Measurements from ENCODE around the gene PXDC1. TPM values are rescaled to one million over a fixed set of nuclear protein-coding genes. Genes with fewer than 3 reads are reported as not detected.

Gene PXDC1
- total RNA-seq, 1 donor, result 39.4 TPM

DNA sequence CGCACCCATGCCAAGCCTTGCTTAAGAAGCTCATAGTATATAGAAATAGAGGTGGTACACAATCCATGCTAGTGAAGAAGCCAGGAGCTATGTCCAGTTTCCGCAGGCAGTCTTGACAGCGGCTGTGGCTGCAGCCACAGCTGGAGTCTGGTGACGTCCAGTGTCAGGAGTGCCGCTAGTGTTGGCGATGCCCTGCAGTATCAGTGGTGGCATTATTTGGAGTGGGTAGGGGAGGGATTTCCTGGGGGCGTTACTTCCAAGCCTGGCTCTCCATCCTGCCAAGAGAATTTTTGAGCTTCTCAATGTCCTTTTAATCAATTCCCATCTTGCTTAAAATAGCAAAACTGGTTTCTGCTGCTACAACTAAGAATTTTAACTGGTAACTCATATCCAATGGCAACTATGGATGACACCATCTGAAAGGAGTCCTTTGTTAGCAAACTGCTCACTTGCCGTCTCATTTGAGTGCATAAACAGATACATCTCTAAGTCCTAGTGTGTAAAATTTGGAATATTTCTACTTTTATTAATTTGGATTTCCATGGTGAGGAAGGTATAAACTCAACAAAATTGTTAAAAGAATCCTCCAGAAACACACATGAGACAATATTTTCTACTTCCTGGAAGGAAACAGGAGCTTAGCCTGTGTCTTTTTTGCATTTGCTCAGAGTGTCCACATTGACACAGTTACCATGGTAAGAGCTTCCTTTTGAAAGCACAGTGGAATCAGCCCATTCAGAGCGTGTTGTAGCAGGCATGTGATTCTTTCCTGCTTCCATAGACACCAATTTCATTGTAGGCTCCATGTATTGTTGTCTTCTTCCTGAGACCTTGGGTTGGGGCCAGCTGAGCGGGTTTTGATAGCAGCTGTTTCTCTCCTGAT lies 44.6 kb upstream of the PXDC1 start:
- DNase-seq (ENCODE audit: low read depth), result no peak
- H3K4me3 ChIP-seq (ENCODE audit: low read depth, low read length), result no peak overlapping the region
- TF ChIP-seq, protein P1, sequence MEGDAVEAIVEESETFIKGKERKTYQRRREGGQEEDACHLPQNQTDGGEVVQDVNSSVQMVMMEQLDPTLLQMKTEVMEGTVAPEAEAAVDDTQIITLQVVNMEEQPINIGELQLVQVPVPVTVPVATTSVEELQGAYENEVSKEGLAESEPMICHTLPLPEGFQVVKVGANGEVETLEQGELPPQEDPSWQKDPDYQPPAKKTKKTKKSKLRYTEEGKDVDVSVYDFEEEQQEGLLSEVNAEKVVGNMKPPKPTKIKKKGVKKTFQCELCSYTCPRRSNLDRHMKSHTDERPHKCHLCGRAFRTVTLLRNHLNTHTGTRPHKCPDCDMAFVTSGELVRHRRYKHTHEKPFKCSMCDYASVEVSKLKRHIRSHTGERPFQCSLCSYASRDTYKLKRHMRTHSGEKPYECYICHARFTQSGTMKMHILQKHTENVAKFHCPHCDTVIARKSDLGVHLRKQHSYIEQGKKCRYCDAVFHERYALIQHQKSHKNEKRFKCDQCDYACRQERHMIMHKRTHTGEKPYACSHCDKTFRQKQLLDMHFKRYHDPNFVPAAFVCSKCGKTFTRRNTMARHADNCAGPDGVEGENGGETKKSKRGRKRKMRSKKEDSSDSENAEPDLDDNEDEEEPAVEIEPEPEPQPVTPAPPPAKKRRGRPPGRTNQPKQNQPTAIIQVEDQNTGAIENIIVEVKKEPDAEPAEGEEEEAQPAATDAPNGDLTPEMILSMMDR (IDR thresholded peaks at IDR 0.05; ENCODE audit: insufficient read depth, low read length), result no peak

DNA sequence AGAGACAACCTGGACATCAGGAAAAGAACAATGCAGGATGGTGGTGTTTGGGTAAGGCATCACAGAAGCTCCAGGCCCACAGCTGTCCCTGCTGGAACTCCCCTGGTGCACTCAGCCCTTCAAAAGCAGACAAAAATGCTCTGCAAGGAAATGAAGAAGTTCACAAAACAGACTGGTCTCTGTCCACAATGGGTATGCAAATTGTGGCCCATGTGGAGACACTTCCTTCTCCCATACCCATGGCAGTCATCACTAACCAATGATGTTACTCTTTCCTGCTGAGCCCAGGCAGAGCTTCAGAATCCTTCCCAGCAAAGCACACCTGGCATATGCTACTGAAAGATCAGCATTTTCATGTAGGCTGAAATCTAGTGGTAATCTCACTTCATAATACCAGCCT lies 42.6 kb upstream of the PXDC1 start:
- no peak for DNase-seq (ENCODE audit: low read depth)
- no peak overlapping the region for H3K4me3 ChIP-seq (ENCODE audit: low read depth, low read length)
- TF ChIP-seq, protein P1 (IDR thresholded peaks at IDR 0.05; ENCODE audit: insufficient read depth, low read length), result no peak

DNA sequence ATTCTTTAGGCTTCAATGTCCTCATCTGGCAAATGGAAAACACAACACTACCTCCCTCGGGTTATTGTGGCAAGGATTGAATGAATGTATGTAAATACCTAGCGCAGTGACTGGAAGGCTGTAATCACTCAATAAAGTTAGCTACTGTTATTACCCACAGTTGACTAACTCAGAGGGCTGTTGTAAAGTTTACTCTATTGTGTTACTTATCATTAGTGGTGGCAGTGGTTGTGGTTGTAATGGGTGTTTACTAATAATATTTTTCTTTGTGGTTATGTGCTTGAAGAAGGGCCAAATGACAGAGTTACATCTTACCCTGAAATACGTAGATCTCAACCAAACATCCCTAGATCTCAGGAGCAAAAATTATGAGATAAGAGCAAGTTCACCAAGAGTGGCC lies 42.0 kb upstream of the PXDC1 start:
- TF ChIP-seq, protein P1 (IDR thresholded peaks at IDR 0.05; ENCODE audit: insufficient read depth, low read length), result no peak
- no peak overlapping the region for H3K4me3 ChIP-seq (ENCODE audit: low read depth, low read length)
- no peak for DNase-seq (ENCODE audit: low read depth)

DNA sequence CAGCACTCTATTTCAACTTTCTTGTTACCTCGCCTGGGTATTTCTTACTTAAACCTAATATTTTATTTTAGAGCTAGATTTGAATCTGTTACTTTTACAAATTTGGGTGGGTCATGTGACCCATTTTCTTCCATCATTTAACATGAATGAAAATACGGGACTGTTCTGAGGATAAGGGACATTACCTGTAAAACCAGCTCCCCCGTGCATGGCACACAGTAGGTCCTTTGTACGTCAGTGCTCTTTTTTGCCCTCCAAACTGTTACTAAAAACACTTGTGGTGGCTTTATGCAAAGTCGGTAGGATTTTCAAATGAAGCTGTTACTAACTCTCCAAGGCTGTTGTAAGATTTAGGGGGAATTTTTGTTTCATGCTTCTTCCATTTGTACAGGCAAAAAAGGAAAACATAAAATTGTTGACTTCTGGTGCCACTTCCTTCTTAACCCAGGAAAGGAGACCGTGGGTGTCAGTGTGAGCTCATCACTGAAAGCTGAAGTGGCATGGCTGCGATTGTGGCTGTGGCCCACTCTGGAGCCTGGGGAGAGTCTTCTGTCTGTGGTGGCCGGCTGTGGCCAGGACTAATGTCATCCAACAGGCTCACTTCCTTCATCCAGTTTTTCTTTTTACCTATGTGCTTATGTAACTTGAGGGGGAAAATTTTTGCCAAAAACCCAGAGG lies 40.2 kb upstream of the PXDC1 start:
- TF ChIP-seq, protein P1 (IDR thresholded peaks at IDR 0.05; ENCODE audit: insufficient read depth, low read length), result no peak
- DNase-seq (ENCODE audit: low read depth), result no peak
- H3K4me3 ChIP-seq (ENCODE audit: low read depth, low read length), result no peak overlapping the region

DNA sequence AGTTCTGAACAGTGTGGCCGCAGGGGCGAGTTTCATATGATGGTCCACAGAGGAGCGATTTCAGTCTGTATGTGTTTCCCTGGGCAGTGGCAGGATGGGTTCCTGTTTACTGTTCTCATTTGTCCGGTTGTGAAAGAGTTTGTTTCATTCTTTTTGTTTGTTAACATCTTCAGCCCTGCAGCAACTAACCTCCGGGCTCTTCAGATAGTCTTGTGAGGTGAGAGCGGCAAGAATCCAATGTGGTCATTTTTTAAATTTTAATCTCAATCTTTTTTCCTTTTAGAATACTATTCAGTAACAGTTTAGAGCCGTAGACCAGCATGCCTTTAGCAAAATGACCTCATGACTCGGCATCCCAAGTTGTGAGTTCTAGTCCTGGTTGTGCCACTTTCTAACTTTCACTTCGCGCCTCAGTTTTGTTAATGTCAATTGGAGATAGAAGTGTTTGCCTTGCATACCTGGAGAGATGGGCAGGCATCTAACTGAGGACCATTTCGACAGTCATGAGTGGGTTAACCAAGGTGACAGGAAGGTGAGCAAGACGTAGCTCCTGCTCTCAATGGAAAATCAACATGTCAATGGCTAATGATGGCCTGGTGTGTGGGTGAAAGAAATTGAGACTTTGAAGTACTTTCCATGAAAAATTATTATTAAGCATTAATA lies 38.5 kb upstream of the PXDC1 start:
- no peak overlapping the region for H3K4me3 ChIP-seq (ENCODE audit: low read depth, low read length)
- TF ChIP-seq, protein P1 (IDR thresholded peaks at IDR 0.05; ENCODE audit: insufficient read depth, low read length), result no peak
- DNase-seq (ENCODE audit: low read depth), result no peak

DNA sequence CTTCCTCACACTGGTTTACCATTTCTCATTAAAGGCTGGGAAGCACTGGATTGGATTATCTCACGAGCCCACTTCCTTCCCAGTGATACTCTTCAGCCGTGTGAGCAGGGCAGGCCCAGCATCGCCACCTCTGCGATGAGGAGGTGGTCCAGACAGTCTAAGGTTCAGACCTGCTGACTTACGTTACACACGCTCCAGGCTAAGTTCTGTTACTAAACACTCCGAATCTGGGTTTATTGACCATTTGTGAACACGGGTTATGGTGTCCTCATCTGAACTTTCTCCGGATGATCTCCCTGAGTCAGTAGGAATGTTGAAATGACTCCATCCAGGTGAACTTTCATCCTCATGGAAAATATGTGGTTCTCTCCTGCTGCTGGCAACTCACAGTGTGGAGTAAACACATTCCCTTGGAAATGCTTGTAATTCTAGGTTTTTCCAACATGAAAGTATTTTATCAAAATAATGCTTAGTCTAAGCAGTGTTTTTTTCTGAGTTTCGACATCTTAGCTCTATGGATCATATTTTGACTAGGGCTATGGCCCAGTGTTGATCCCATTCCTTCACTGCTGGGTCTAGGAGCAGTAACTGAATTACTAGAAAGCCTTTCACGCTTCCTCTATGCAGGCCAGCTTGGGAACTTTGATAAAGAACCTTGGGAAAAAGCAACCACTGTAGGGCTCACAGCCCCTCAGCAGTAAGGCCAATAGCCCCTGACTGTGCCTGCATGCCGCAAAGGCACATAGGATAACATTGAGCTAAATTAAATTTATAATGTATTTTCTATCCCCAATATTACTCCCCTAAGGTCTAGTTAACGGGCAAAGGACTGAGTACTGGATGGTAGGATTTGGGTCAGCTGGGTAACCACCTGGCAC lies 37.7 kb upstream of the PXDC1 start:
- TF ChIP-seq, protein P1 (IDR thresholded peaks at IDR 0.05; ENCODE audit: insufficient read depth, low read length), result no peak
- DNase-seq (ENCODE audit: low read depth), result peak; percentile 57
- H3K4me3 ChIP-seq (ENCODE audit: low read depth, low read length), result no peak overlapping the region
